SU-DHL-6 (cell line): ENCODE results near the gene PICALM.

Experiments used
- CTCF ChIP-seq: fragments of 200-600 bp; sonication (generic); IDR thresholded peaks from one replicate; pipeline ENCODE4 v1.5.1; 2017; ENCODE audit warnings: antibody characterized with exemption, mild to moderate bottlenecking, low read length, moderate library complexity; ENCODE audit not compliant: insufficient read depth, poor library complexity, severe bottlenecking
- EZH2phosphoT487 ChIP-seq: fragments of 200-600 bp; sonication (generic), shearing (Covaris generic); conservative IDR thresholded peaks from 2 replicates; pipeline ENCODE4 v1.6.1; 2018; ENCODE audit warnings: mild to moderate bottlenecking, antibody characterized with exemption, low read length, moderate library complexity, mixed read lengths

DNA sequence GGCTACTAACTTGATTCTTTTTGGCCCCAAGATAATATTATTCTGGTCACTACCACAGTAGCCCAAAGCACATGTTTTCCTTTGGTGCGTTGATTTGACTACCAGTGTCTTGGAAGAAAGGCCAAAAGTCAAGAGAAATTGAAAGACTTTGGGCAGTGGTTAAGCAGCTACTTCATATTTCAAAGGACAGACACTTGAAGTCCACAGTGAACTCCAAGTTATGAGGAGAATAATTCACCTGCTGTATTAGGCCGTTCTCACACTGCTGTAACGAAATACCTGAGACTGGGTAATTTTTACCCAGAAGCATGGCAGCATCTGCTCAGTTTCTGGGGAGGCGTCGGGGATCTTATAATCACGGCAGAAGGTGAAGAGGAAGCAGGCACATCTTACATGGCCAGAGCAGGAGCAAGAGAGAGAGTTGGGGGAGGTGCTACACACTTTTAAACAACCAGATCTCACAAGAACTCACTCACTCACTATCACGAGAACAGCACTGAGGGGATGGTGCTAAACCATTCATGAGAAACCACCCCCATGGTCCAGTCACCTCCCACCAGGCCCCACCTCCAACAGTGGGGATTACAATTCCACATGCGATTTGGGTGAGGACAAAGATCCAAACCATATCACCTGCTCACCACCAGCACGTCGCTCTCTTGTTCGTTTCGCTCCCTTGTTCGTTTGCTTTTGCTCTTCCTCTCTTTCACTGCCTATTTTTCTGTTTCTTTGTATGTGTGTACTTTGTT lies 40.2 kb upstream of the PICALM start:
- TF ChIP-seq CTCF = no peak
- TF ChIP-seq EZH2phosphoT487 = no peak
